CD4-positive, alpha-beta T cell treated with Interleukin-4 for 4 hours (primary cell): Measurements from ENCODE around the gene USH1C.

ENCODE experiments used
- DNase-seq: peaks from one replicate; pipeline ENCODE4 v3.0.0-alpha.2; 2020

USH1C gene

DNA sequence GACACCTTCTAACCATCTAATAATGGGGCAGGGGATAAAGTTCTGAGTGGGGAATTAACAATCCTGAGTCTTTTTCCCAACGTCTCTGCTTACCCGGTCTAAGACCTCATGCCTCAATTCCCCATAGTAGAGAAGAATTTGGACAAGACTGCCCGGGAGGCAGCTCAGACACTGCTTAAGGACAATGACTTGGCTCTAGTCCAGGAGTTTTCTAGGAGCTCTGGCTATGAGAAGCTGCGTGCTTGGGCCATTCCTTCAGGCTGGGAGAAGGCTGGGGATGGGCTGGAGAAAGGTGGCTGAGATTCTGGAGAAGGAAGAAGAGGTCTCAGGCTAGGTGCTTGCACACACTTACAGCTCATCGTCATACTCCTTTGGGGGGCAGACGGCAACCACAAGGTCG lies 47.8 kb downstream of the USH1C start:
- no peak for DNase-seq

DNA sequence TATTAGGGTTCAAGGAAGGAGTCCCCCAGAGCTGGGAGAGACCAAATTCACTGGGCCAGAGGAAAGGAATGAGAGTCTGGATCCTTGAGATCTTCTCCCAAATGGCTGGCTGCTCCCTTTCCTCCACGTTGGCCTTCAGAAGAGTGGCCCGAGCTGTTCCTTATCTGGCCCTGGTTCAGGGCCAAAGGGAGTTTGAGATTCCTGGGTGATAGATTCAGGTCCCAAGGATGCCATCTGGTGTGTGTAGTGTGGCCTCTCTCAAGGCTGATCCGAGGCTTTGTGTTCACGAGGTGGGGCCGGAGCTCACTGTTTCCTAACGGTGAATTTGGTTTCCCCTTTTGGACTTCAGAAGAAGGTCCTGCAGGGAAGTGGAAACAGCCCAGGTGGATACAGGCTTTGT lies 50.2 kb downstream of the USH1C start:
- DNase-seq: no peak

DNA sequence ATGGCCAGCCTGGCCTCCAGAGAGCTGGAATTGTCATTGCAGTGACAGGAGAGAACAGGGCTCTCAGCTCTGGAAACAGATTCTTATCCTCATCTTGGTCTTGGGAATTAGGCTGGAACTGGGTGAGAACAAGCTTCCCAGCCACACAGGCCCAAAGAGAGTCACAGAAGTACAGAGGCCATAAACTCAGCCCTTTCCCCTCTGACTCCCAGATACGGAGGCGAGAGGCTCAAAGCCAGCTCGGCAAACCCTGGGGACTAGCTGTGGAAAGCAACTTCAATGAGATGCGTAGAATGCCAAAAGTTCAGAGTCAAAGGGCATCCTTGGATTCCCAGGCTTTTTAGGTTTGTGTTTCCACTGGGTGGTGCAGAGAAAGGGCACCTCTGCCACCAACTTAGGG lies 53.3 kb downstream of the USH1C start:
- DNase-seq: no peak

DNA sequence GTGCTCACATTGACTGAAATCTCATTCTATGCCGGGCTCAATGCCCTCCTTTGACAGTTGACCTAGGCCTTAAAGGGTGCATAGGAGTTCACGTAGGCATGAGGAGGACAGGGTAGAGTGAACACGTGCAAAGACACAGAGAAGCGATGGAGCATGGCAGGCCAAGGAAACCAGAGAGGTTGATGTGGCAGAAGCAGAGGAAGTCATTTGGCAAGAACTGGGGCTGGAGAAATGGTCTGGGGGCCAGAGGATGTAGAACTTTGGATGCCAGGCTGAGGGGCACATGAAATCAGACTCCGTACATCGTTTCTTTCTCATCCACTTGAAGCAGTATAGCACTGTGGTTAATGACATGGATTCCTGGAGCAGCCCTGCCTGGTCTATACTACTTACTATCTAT lies 54.0 kb downstream of the USH1C start:
- no peak for DNase-seq

DNA sequence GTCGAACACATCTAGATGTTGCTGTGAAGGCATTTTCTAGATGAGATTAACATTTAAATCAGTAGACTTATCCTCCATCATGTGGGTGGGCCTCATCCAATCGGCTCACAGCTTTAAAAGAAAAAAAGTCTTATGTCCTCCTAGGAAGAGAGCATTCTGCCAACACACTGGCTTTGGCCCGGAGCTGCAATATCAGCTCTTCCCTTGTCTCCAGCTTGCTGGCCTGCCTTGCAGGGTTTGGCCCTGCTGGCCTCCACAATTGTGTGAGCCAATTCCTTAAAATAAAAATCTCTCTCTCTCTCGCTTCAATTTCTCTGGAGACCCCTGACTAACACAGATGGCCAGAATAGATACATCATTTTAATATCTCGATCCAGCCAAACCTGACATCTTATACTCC lies 54.5 kb downstream of the USH1C start:
- no peak for DNase-seq

DNA sequence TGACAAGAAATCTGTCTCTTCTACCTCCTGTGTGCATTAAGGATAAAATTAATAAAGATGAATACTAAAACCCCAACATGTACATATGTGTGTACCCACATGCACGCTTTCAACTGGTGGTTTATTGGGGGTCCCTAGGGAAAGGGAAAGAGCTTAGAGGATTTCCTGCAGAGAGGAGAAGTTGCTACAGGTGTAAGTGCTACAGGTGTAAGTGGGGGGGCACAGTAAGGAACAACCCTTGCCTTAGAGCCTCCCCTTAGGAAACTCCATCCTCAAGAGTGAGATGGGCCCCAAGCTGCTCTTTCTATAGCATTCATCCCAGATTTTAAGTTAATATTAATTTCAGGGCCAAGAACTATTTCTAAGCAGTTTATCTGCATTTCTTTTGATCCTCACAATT lies 55.7 kb downstream of the USH1C start:
- DNase-seq: no peak

DNA sequence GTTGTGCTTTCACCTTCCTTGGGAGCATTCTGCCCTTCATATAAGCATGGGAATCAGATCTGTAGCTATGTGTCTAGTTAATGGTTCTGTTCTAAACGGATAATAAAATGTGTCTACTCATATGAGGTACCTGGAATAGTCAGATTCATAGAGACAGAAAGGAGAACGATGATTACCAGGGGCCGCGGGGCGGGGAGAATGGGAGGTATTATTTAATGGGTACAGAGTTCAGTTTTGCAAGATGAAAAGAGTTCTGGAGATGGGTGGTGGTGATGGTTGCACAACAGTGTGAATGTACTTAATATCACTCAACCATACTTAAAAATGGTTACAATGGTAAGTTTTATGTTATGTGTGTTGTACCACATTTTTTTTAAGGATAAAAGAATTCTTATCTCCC lies 57.6 kb downstream of the USH1C start:
- no peak for DNase-seq

DNA sequence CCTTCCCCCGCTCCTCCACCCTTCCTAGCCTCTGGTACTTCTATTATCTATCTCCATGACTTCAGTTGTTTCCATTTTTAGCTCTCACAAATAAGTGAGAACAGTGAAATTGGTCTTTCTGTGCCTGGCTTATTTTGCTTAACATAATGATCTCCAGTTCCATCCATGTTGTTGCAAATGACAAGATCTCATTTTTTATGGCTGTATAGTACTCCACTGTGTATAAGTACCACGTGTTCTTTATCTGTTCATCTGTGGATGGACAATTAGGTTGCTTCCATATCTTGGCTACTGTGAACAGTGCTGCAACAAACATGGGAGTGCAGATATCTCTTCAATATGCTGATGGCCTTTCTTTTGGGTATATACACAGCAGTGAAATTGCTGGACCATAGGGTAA lies 60.7 kb downstream of the USH1C start:
- no peak for DNase-seq

DNA sequence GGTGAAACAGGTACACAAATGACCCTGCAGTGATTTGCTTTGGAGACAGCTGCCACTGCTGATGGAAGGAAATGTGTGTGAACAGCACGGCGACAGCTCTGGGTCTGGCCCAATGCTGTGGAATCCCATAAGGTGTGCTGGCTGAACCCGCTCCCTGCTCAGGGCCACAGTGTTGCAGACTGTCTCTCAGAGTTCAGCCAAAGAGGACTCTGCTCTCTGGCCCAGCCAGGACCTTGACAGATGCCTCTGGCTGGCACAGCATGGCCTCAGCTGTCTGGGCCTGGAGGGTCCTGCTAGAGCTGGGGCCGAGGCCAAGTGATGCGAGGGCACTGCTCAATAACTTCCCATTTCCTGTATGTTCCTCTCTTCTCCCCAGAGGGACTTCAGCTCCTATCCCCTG lies 62.3 kb downstream of the USH1C start:
- no peak for DNase-seq

DNA sequence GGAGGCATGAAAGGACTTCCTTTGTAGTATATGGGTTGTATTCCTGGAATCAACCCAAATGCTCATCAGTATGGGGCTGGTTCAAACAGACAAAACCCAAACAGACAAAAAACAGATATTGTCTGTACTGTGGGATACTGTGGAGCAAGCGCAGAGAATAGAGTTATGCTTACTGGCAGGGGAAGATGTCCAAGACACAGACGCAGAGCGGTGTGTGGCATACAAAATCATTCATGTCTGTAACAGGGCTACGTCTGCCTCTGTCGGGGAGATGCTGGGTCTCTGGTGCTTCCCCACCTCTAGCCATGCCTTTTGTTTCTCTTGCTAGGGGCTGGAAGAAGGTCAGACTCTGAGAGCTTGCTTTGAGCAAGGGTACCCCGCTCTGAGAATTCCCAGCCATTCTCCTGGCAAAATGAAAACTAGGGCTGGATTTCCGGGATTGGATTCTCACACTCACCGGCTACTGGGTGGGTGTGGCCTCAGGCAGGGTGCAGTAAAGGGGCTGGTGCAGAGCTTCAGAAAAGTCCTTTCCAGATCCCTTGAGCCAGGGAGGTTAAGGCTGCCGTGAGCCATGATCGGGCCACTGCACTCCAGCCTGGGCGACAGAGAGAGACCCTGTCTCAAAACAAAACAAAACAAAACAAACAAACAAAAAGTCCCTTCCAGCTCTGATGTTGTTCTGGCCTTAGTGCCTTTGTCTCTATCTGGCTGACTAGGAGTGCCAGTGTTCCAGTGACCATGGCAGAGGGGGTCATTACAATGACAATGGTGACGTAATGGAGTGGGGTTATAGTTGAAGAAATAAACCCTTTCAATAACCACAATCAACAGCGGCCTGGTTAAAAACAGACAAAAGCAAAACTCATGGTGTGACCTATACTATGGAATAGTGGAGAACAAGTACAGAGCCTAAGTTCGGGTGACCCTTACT lies 64.7 kb downstream of the USH1C start:
- DNase-seq: no peak

DNA sequence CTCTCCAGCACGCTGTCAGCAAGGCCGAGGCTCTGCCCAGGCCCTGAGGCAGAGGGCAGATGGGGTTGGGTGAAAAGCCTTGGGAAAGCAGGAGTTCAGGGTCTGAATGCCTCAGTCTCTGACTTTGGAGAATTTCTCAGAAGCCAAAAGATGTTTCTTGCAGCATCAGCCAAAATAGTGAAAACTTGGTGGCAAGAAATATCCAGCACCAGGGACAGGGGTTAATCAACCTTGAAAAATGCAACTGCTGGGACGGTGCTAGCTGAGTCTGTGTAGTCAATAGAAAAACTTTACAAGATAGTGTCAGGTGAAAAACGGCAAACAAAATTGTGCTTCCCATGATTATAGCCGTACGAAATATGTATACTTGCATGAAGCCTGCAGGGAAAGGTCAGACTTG lies 66.1 kb downstream of the USH1C start:
- no peak for DNase-seq

DNA sequence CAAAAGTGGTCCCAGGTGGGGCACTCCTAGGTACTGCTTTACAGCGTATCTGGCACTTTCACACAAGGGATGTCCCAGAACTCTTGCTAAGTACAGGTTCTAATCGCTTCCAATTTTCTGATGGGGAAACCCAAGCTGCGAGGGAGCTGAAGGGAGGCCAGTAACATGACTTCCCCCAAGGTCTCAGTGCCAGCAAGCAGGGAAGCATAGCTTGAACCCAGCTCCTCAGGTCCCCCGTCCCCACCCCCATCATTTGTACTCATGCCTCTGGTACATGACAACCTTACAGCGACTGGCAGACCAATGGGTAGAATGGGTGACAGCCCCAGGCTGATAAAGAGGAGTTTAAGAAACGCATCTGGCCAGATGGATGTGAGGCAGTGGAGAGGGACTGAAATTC lies 66.9 kb downstream of the USH1C start:
- DNase-seq: no peak

DNA sequence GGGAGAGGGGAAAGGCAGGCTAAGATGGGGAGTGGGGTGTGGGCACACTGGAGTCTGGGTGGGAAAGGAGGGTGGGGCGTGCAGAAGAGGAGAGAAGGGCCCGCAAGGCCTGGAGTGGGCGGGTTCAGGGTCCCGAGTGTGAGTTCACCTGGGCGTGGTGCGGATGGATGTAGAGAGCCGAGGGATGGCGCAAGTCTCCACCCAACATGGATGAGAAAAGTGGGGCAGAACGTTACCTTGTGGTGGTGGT lies 67.2 kb downstream of the USH1C start:
- DNase-seq: no peak

DNA sequence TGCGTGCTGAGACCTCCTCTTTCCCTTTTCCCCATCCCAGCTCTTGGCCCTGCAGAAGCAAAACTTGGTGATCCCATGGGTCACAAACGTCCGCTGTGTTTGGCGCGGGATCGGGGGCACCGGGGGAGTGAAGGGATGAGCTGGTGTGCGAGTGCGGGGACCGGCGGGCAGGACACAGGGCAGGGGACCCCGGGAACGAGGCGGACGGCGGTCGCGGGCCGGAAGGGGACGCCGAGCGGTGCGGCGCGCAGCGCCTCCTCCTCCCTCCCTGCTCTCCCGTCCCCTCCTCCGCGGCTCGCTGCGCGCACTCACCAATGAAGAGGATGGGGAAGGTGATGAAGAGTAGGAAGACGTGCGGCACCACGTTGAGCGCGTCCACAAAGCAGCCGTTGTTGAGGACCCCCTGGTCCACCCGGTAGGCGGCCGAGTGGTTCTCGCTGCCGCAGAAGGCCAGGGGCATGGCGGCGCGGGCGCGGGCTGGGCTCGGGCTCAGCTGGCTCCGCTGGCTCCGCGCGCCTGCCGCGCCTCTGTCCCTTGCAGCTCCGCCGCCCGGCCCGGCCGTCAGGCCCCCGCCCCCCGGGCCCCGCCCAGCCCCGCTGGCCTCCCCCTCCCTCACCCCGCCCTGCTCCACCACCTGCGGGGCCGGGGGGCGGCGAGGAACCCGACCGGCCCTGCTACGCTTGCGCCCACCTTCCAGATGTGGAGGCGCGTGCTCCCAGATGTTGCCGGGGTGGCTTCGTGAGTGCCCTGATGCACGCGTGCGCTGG lies 67.7 kb downstream of the USH1C start, which contains the start of gene ABCC8:
TSS of gene ABCC8 (minus strand) at position 529 of the 767 bp plus-strand sequence. CDS start at position 460, 69 bp downstream.
- DNase-seq: no peak

DNA sequence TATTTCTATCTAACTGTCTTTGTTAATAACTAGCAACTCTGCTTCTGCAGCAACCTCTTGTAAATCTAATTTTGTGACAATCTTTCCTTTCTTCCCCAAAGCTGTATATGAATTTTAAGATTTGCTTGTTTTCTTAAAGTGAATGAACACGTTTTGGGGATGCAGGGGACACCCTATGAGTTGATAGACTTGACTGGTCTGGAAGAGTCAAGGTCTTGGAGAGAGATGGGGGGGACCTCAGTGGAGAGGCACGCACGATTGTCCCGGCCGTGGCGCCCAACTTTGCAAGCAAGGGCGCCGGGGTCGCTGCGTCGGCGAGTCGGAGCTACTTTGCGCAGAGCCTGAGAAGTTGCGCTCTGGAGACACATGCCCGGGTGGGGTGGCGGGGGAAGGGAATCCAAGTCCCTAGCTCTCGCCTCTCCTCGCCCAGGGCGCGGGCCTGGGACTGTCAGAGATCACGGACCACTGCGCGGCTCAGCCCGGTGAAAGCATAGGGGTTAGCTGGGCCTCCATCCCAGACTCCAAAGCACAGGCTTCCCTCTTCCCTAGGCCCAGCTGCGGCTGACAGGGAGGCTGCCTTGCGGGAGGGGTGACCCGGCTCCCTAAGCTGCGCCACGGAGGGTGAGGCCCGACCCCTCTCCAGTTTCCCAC lies 68.4 kb downstream of the USH1C start:
- DNase-seq: no peak

DNA sequence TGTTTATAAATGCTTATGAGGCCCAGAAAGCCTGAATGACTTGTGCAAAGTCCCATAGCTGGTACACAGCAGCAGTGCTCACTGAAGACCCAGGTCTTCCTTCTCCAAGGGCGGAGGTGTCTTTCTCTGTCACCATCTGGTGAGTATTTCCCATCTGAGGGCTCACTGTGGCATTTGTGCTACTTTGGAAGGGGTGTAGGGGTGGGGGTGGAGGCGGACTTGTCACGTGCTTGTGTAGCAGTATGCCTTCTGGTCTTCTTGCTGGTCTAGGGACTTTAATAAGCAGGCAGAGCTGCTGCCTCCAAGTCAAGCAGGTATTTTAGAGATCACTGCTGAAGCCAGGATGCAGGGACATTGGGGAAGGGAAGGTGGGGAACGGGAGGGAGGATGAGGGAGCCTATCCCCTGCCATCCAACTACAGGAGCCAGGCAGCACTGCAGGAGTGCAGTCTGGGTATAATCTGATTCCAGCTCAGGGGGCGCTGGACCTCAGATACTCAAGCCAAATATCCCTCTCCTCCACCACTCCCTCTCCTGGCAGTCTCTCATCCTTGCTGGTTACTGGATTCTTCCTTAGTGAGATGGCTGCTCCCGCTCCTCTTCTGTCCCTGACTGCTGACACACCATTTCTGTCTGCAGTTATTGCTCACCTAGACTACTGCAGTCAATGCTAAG lies 71.0 kb downstream of the USH1C start:
- DNase-seq: no peak

DNA sequence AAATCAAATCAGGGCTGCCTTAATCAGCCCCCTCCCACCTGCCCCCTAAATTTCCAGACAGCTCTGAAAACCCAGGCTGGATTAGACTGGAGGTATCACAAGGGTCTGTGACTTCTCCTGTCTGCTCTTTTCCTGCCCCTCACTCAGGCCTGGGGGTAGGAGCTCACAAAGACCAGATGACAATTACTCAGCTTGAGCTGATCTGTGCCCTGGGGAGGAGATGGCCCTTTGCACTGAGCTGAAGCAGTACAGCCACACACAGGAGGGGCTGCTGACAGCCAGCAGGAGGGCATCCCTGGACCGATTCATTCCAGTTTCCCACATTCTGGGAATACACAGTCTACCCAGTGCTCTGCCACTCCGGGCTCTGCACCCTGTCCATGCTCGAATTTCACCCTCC lies 71.7 kb downstream of the USH1C start:
- no peak for DNase-seq

DNA sequence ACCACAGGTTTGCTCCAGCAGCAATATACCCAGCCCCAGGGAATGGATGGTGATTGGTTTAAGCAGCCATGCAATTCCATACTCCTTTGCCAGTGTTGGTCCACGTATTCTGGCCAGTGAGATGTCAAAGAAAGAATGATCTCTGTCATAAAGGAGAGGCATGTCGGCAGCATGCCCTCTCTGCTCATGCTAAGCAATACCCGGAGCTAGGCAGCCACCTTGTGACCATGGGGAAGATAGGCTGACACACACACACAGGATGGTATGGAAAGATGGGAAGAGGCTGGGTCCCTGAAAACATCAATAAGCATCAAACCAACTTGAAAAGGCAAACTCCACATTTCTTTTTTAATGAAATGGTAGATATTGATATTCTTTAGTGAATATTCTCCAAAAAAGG lies 72.7 kb downstream of the USH1C start:
- no peak for DNase-seq

DNA sequence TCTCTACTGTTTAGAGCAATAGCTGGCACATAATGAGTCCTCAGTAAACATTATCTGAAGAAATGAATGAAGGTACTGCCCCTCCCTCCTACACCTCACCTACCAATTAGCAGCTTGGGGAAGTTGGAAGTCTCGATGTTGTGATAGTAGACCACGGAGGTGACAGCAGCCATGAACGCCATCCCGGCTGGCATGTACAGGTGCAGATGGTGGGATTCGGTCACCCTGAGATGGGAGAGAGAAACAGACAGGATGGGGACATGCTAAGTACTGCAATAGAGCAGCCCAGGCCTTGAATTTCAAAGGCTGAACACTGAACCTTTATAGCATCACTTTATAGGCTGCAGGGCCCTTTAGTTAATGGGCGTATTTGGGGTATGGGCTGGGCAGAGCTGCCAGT lies 74.2 kb downstream of the USH1C start:
- DNase-seq: no peak

DNA sequence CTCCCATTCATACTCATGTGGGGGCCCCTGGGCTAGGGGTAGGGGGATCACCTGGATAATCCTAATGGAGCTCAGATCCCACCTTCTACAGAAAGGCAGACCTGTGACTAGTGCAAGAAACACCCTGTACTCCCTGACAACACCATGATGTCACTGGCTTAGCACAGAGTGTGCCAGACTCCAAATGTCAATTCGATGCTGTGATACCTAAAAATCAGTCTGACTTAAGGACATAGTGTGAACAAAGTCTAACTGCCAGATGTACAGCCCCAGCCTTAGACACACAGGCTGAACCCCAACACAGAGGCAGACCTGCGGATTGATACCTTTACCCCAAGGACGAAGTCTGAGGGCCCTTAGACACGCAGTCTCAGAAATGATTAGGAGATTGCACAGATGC lies 76.1 kb downstream of the USH1C start:
- no peak for DNase-seq

DNA sequence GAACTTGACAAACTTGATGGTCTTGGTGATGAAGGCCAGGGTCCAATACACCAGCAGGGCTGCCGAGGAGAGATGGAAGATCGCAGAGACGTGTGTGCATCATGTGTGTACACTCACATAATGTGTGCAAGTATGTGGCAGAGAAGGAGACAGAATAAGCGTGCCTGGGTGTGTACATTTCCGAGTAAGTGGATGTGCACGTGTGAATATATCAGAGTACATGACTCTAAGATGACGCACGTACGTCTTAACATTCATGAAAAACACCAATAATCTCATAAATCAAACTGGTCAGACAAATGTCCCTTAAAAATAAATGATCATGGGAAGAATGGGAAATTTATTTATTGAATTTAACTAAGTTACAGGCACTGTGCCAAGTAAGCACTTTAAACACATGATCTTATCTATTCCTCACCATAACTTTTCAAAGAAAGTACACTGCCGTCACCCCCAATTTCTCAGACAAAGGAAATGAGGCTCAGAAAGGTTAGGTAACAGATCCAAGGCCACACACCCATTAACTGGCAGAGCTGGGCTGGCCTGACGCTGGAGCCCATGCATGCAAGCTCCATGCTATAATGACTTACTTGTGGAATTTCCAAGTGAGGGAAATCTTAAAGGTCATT lies 80.6 kb downstream of the USH1C start:
- DNase-seq: no peak

DNA sequence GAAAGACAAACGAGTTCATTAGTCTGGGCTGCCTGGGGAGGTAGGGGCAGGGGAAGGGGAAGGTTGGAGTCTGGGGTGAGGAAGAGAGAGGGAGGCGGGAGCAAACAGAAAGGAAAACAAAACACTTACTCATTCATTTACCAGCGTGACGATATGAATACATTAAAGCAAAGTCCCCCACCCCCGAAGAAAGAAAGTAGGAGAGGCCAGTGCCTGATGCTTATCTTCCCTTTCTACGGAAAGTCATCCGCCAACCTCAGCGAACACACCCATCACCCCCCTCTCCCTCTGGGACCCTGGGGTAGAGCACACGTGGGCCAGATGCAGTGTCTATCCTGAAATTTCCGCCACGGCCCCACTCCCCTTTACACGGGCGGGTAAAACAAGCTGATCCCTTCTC lies 81.3 kb downstream of the USH1C start:
- DNase-seq: no peak

DNA sequence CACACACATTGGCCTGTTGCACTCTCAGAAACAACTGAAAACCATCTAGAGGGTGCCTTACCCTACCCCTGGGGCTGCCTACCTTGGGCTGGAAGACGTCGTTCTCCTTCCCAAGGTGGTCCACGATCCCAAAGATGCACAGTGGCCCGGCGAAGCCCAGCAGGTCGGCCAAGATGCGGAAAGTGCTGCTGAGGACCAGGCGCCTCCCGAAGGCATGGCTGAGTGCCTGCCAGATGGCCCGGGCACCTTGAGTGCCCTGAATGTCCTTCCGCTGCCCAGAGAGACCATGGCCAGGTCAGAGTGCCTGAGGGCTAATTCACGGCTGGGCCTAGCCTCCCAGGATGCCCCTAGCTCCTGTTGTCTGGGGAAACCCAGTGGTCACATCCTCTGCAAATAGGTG lies 83.8 kb downstream of the USH1C start:
- DNase-seq: no peak
